Measurements from ENCODE around the gene ALDH1A2. TPM values are rescaled to one million over a fixed set of nuclear protein-coding genes. Genes with fewer than 3 reads are reported as not detected.

The ALDH1A2 gene
- polyA plus RNA-seq, 3 donors from 2014 or later, result 0.59 TPM; not detected in 2

DNA sequence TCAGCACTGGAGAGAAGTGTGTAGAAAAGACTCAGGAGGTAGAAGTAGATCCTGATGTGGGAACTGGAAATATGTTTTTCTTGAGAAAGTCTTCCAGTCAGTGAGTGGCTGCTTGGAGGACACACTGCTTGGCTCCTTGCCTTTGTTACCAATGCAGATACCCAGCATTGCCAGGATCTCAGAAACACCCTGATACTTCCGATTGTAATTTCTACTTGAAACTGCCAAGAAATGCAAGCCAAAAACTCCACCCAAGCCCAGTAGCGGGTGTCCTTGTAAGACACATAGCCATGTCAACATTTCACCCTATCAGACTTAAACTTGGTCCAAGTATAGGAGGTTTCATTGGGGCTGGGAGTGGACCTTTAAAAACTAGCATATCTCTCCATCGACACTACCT lies 141.8 kb downstream of the ALDH1A2 start:
- Mint-ChIP-seq H3K9me3 (peaks cover 0 to 3% (median 0%) of the 10 kb centered on the region in 6 donors), H3K4me3 (no peak overlapping the region), H3K4me1 (no peaks in the 10 kb centered on the region), H3K36me3 (no peaks in the 10 kb centered on the region), H3K27me3 (ENCODE audit: low read depth in 3 of 3) (peaks cover 7 to 12% (median 8%) of the 10 kb centered on the region in 3 donors), H3K27ac (no peak overlapping the region)
- DNase-seq, result no peak

DNA sequence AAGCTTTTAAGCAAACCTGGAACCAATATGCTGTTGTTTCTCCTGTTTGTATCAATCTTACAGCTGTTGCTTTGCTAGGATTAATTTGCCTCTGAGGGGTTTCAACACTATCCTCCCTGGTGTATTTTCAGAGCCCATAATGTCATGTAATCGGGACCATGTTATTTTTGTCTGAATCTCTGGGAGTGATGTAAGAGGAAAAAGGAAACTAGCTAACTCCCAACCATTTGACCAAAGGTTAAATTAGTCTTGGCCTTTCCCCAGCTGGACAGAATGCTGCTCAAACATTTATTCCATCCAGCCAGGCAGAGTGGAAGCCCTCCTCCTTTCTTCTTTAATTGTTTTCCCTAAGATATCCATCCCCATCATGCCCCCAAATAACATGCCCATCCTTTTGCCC lies 142.2 kb downstream of the ALDH1A2 start:
- no peaks in the 10 kb centered on the region for H3K4me1 Mint-ChIP-seq
- no peak overlapping the region for H3K27ac Mint-ChIP-seq
- no peak overlapping the region for H3K4me3 Mint-ChIP-seq
- H3K36me3 Mint-ChIP-seq, result no peaks in the 10 kb centered on the region
- peaks cover 7 to 11% (median 8%) of the 10 kb centered on the region in 3 donors for H3K27me3 Mint-ChIP-seq (ENCODE audit: low read depth in 3 of 3)
- DNase-seq, result no peak
- H3K9me3 Mint-ChIP-seq, result peaks cover 0 to 3% (median 0%) of the 10 kb centered on the region in 6 donors

DNA sequence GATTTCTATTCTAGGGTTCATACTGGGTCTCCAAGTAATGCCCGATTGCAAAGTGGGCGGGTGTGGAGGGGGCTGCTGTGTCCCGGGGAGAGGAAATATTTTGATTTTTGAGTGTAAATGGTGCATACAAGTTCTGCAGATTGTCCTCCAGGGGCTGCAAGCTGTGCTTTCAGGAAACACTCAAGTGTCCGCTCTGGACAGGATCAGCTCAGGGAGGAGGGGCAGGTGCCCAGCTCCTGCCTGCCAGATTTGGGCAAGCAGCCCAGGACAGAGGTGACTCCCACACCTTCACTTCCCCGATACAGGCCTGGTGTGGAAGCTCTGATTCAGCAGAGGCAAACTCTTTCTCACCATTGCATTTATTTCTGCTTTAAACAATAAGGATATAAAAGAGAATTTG lies 142.7 kb downstream of the ALDH1A2 start:
- no peak overlapping the region for H3K27ac Mint-ChIP-seq
- peaks cover 7 to 11% (median 8%) of the 10 kb centered on the region in 3 donors for H3K27me3 Mint-ChIP-seq (ENCODE audit: low read depth in 3 of 3)
- no peaks in the 10 kb centered on the region for H3K4me1 Mint-ChIP-seq
- no peak for DNase-seq
- H3K4me3 Mint-ChIP-seq, result no peak overlapping the region
- no peaks in the 10 kb centered on the region for H3K36me3 Mint-ChIP-seq
- no peaks in the 10 kb centered on the region for H3K9me3 Mint-ChIP-seq

DNA sequence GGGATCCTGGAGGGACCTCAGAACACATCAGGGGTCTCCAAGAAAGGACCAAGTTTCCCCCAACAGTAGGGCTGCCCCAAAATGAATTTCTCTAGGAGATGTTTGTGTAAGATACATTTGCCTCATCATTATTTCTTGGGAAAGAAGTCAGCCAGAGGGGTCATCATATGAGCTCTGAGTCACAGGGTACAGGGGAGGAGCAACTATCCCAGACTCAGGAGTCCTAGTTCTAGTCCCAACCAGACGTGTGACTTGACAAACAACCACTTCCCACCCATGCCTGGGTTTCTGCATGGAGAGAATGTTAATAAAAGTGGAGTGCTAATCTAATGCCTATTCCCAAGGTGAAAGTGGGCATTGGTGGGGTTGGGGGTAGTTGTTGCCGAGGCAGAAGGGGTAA lies 144.1 kb downstream of the ALDH1A2 start:
- H3K27ac Mint-ChIP-seq, result no peak overlapping the region
- H3K9me3 Mint-ChIP-seq, result no peaks in the 10 kb centered on the region
- DNase-seq, result no peak
- H3K27me3 Mint-ChIP-seq (ENCODE audit: low read depth in 3 of 3), result peaks cover 5 to 14% (median 8%) of the 10 kb centered on the region in 3 donors
- H3K4me1 Mint-ChIP-seq, result no peaks in the 10 kb centered on the region
- no peaks in the 10 kb centered on the region for H3K36me3 Mint-ChIP-seq
- H3K4me3 Mint-ChIP-seq, result no peak overlapping the region

DNA sequence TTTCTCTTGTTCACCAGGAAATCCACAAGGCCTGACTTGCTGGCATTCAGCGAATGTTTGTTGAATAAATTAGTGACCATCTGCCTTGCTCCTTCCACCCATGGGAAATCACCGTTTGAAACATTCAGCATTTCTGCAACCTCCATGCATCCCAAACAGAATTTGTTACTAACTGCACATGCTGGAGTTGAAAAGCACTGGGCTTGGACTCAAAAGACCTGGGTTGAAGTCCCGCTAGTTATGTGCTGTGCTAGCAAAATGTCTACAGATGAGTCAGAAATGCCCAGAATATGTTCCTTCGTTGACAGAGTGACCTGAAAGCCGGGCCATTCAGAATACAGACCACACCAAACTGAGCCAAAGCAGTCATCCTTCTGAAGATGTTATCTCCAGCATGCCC lies 144.6 kb downstream of the ALDH1A2 start:
- Mint-ChIP-seq H3K36me3 (no peaks in the 10 kb centered on the region), H3K9me3 (no peaks in the 10 kb centered on the region), H3K4me3 (no peak overlapping the region), H3K27me3 (ENCODE audit: low read depth in 3 of 3) (peaks cover 5 to 14% (median 9%) of the 10 kb centered on the region in 3 donors), H3K27ac (no peak overlapping the region), H3K4me1 (no peaks in the 10 kb centered on the region)
- DNase-seq, result no peak

DNA sequence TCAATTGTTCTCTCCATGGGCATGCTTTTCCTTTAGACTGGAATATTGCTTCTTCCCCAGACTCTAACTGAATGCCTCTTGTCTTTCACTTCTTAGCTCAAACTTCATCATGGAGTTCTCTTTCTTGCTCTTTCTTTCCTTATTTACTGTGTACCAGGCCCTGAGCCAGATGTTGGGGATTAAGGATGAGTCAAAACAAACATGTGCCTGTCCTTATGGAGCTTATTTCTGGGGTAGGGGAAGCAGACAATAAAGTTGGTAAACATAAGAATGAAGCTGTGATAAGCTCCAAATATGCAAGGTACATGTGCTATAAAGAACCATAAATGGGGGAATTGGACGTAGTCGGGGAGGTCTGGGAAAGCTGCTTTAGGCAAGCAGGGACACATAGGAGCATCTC lies 145.8 kb downstream of the ALDH1A2 start:
- Mint-ChIP-seq H3K36me3 (no peaks in the 10 kb centered on the region), H3K27ac (no peak overlapping the region), H3K27me3 (ENCODE audit: low read depth in 3 of 3) (peaks cover 3 to 14% (median 4%) of the 10 kb centered on the region in 3 donors), H3K9me3 (no peaks in the 10 kb centered on the region), H3K4me3 (no peak overlapping the region), H3K4me1 (no peaks in the 10 kb centered on the region)
- DNase-seq, result no peak

DNA sequence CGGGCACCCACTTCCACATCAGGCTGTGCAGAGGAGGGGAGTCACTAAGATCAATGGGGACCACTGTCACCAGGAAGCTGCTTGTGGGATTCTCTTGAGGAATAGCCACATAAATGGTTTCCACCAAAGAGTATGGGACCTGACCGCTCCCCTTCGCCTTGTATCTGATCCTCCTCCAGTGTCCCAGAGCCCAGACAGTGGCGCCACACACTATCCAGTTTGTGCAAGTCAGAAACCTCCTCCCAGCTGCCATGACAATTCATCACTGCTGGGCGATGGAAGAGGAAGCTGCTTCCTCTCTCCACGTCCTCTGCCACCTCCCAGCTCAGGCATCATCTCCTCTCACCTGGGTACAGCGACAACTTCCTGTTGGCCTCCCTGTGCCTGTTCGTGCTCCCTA lies 147.5 kb downstream of the ALDH1A2 start:
- Mint-ChIP-seq H3K27ac (no peak overlapping the region), H3K4me1 (no peaks in the 10 kb centered on the region), H3K4me3 (no peak overlapping the region), H3K9me3 (no peaks in the 10 kb centered on the region), H3K36me3 (no peaks in the 10 kb centered on the region), H3K27me3 (ENCODE audit: low read depth in 3 of 3) (peaks cover 1 to 11% (median 3%) of the 10 kb centered on the region in 3 donors)
- no peak for DNase-seq

DNA sequence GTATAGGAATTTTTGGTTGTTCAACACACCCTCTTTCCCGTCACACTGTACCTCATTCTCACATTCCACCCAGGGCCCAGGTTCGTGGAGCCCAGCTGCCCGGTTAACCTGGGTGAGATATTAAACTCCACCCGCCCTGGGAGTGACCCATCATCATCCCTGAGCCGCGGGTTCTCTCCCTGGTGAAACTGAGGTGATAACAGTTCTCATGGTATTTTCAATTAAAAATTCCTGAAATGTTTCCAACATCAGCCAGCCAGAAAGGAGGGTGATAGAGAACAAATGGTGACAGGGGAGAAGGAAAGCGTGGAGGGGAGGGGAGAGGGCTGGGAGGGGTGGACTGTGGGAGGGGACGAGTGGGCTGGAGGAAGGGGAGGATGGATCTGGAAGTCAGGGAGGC lies 148.8 kb downstream of the ALDH1A2 start:
- no peaks in the 10 kb centered on the region for H3K4me1 Mint-ChIP-seq
- H3K36me3 Mint-ChIP-seq, result no peaks in the 10 kb centered on the region
- H3K27me3 Mint-ChIP-seq (ENCODE audit: low read depth in 3 of 3), result peaks cover 1 to 15% (median 3%) of the 10 kb centered on the region in 3 donors
- no peaks in the 10 kb centered on the region for H3K9me3 Mint-ChIP-seq
- H3K27ac Mint-ChIP-seq, result no peak overlapping the region
- no peak overlapping the region for H3K4me3 Mint-ChIP-seq
- DNase-seq, result no peak

DNA sequence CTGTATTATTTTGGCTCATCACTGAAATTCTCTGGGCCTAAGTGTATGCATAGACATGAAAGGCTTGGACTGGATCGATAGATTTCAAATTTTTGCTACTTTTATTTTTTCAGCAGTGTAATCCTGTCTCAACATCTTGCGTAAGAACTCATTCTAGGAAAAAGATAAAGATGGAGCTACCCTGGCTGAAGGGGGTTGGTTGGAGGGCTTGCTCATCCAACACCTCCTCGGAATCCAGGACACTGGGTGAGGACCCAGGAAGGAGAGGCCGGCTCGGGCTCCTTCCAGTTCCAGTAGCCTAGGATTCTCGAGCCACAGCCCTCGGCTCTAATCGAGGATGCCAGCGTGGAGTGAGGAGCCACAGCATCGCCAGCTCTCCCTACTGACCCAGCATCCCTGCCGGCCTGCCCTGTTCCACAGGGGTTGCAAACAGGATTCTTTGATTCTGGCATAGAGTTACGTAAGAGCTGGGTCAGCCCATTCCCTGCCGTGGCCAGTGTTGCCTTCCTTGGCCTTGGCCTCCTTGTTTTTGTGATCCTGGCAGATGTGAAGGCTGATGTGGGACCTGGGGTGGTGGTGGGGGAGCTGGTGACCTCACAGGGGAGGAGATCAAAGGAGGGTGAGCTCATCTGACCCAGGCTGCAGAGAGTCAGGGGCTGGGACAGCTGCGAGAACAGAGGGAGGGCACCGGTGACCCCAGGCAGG lies 149.5 kb downstream of the ALDH1A2 start:
- Mint-ChIP-seq H3K9me3 (no peaks in the 10 kb centered on the region), H3K36me3 (no peaks in the 10 kb centered on the region), H3K27ac (no peak overlapping the region), H3K4me3 (no peak overlapping the region), H3K4me1 (no peaks in the 10 kb centered on the region), H3K27me3 (ENCODE audit: low read depth in 3 of 3) (peaks cover 1 to 15% (median 3%) of the 10 kb centered on the region in 3 donors)
- no peak for DNase-seq

DNA sequence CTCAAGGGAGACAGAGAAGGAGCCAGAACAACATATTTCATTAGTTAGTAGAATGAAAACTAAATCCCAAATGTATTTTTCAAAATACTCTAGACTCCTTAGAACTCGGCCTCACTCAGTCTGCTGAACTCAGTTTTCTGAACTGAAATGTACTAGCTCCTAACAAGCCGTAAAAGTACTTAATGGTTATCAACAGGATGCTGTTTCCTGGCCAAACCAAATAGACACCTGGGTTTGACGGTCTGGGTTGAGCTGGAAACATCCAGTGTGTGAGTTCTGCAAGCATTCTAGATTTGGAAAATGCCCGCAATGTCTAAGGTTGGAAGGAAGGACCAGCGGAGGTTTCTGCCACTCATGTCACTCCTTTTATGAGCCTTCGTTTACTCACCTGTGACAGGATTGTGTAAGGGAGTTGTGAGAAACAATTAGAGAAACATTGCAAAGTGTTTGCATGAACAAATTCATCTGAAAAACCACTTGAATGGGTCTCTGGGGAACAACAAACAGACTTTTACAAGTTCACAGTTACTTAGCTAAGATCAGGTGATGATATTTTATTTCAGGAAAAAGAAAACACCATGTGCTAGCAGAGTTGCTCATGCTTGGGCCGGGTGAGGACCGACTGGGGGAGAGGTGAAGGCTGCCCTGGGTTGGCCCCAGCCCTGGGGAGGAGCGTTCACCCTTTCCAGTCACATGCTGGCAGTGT lies 151.0 kb downstream of the ALDH1A2 start:
- Mint-ChIP-seq H3K36me3 (no peaks in the 10 kb centered on the region), H3K27ac (no peak overlapping the region), H3K9me3 (no peaks in the 10 kb centered on the region), H3K4me1 (no peaks in the 10 kb centered on the region), H3K4me3 (no peak overlapping the region), H3K27me3 (ENCODE audit: low read depth in 3 of 3) (peaks cover 0 to 11% (median 3%) of the 10 kb centered on the region in 3 donors)
- no peak for DNase-seq

DNA sequence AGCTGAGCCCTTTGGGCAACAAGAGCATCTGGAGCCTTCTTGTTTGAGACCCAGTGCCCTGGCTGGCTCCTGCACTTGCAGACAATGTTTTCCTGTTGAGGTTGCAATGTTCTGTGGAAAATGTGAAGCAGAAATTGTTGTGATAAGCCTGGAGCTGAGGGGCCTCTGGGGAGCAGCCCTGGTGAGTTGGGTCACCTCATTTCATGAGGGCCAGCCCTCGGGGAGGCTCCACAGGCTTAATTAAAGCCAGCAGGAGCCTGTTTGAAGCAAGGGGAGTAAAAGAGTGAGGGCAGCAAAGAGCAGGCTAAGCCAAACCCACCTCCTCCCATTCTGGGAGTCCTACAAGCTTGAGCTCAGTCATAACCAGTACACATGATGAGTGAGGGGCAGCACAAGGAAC lies 154.3 kb downstream of the ALDH1A2 start:
- no peak for DNase-seq
- H3K4me1 Mint-ChIP-seq, result no peaks in the 10 kb centered on the region
- no peak overlapping the region for H3K27ac Mint-ChIP-seq
- H3K9me3 Mint-ChIP-seq, result no peaks in the 10 kb centered on the region
- H3K36me3 Mint-ChIP-seq, result no peaks in the 10 kb centered on the region
- H3K27me3 Mint-ChIP-seq (ENCODE audit: low read depth in 3 of 3), result peaks cover 1 to 7% (median 5%) of the 10 kb centered on the region in 3 donors
- no peak overlapping the region for H3K4me3 Mint-ChIP-seq

DNA sequence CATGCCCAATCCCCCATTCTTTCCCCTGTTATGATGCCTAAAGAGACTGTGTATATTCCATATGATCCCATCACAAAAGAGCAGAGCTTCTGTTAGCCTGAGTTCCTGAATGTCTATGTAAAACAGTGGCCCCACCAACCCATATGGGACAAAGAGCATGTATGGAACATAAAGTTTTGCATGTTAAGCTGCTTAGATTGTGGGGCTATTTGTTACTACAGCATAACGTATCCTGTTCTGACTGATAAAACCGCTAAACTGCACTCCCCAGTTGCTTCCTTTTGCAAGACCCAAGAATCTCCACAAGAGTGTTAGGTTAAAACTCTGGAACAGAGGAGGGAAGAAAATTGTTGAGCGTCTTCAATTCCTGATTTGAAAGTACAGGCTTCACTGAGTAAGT lies 154.8 kb downstream of the ALDH1A2 start:
- no peaks in the 10 kb centered on the region for H3K4me1 Mint-ChIP-seq
- peaks cover 1 to 7% (median 4%) of the 10 kb centered on the region in 3 donors for H3K27me3 Mint-ChIP-seq (ENCODE audit: low read depth in 3 of 3)
- H3K27ac Mint-ChIP-seq, result no peak overlapping the region
- H3K4me3 Mint-ChIP-seq, result no peak overlapping the region
- DNase-seq, result no peak
- H3K9me3 Mint-ChIP-seq, result no peaks in the 10 kb centered on the region
- H3K36me3 Mint-ChIP-seq, result no peaks in the 10 kb centered on the region

DNA sequence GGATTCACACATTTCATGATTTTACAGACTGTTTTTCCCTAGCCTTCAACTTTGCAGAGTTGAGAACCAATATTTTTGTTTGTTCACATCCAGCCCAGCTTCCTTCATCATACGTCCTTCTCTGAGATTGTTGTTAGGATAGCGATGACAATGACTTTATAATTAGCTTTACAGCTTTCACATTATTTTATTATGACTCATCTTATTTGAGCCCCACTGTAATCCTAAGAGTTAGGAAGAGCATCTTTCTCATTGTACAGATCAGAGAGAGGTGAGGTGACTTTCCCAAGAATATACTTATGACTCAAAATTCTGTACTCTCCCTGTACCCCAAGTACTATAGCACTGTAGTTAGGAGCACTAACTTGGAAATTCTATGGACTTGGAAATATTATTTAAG lies 156.1 kb downstream of the ALDH1A2 start:
- no peak for DNase-seq
- Mint-ChIP-seq H3K36me3 (no peaks in the 10 kb centered on the region), H3K4me1 (no peaks in the 10 kb centered on the region), H3K27me3 (ENCODE audit: low read depth in 3 of 3) (peaks cover 1 to 7% (median 4%) of the 10 kb centered on the region in 3 donors), H3K4me3 (no peak overlapping the region), H3K9me3 (no peaks in the 10 kb centered on the region), H3K27ac (no peak overlapping the region)

DNA sequence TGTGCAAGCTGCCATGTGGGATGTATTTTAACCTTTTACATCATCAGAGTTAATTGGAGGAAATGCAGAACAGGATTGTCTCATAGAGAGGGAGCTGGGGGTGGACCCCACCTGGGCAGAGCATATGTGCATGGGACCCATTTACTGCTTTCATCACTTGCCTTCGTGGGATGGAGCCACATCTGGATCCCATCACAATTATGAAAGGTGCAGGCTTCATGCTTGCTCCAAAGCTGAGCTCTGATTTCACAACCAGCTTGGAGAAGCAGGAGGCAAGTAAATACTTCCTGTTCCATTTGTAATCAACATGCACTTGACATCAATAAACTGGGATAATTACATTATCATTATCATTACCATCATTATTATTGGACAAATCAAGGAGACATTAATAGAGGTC lies 161.9 kb downstream of the ALDH1A2 start:
- Mint-ChIP-seq H3K9me3 (no peaks in the 10 kb centered on the region), H3K27me3 (ENCODE audit: low read depth in 3 of 3) (peaks cover 0 to 14% (median 4%) of the 10 kb centered on the region in 3 donors), H3K27ac (no peak overlapping the region), H3K36me3 (no peaks in the 10 kb centered on the region), H3K4me3 (no peak overlapping the region), H3K4me1 (no peaks in the 10 kb centered on the region)
- DNase-seq, result no peak
